VCaP (cell line): Measurements from ENCODE around the gene IGSF10.

ENCODE experiments used
- H3K27ac ChIP-seq: fragments of 450-650 bp; 2 replicates; pipeline ENCODE4 v1.5.1; 2017
- CTCF ChIP-seq: fragments of 450-650 bp; conservative IDR thresholded peaks from 2 replicates; pipeline ENCODE4 v1.5.1; 2017; ENCODE audit warnings: mild to moderate bottlenecking, moderate library complexity

IGSF10 gene

GRCh38 chr3:151476344-151477018, 15.6 kb upstream of the IGSF10 start:
- H3K27ac ChIP-seq: no peak overlapping the region
- no peak for TF ChIP-seq CTCF

GRCh38 chr3:151468284-151468917, 7.5 kb upstream of the IGSF10 start:
- TF ChIP-seq CTCF: peak; percentile 96
- H3K27ac ChIP-seq: no peak overlapping the region

GRCh38 chr3:151467069-151467468, 6.2 kb upstream of the IGSF10 start:
- H3K27ac ChIP-seq: no peak overlapping the region
- TF ChIP-seq CTCF: no peak

GRCh38 chr3:151462991-151463390, 2.1 kb upstream of the IGSF10 start:
- no peak for TF ChIP-seq CTCF
- H3K27ac ChIP-seq: no peak overlapping the region

GRCh38 chr3:151462278-151462780, 1.5 kb upstream of the IGSF10 start:
- TF ChIP-seq CTCF: no peak
- no peak overlapping the region for H3K27ac ChIP-seq

- H3K27ac ChIP-seq: no peak overlapping the region
- no peak for TF ChIP-seq CTCF
Observed at GRCh38 chr3:151460228-151460627, 633 bp downstream of the IGSF10 start.

GRCh38 chr3:151459358-151459757, 1.5 kb downstream of the IGSF10 start:
- TF ChIP-seq CTCF: no peak
- H3K27ac ChIP-seq: no peak overlapping the region
